Measurements from ENCODE around the gene ORAI2. TPM values are rescaled to one million over a fixed set of nuclear protein-coding genes. Genes with fewer than 3 reads are reported as not detected.

Gene ORAI2
- total and polyA plus RNA-seq, 10 of the 15 experiments (the other 5 are each of a cell fraction or from before 2014, with no cell fraction given), result 5.8 to 111 (median 46.9) TPM

DNA sequence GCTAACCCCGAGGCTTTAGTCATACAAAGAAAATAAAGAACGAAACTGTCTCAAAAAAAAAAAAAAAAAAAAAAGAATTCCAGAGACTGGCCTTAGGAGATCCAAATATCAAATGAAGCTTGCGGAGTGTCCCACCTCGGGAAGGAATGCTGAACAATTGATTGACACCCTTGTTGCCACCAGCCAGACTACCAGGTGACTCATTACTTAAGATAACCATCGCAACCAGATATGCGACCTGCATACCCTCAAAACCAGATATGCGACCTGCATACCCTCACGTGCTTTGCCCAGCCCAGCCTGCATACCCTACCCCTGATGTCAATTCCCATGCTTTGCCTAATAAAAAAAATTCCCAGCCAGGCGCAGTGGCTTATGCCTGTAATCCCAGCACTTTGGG, 39.9 kb upstream of the ORAI2 start:
- H3K4me3 ChIP-seq, result no peak overlapping the region
- no TSS peak for BruUV-seq (replicated peaks)
- H3K79me2 ChIP-seq (ENCODE audit: control insufficient read depth, insufficient read depth, low read length), result peaks cover 17% of the 10 kb centered on the region
- CTCF ChIA-PET, result interaction anchor here (1.2 to 13.5 kb wide), 3 partner anchors 17 to 112 kb away, joined by 3 to 205 read pairs (median 3); no protein-coding TSS in a partner anchor
- POLR2A ChIA-PET, result interaction anchor here (0.6 kb wide), 1 partner anchor 104 kb away, joined by 3 read pairs; no protein-coding TSS in a partner anchor
- no peaks in the 10 kb centered on the region for H4K20me1 ChIP-seq (ENCODE audit: control insufficient read depth, insufficient read depth)
- intact Hi-C loops (cut with micrococcal nuclease; ENCODE audit: unreplicated experiment), result loop anchor here (10.0 kb wide), 1 partner anchor 849 kb away; no protein-coding TSS in a partner anchor
- SMC1A ChIA-PET (ENCODE audit: uncharacterized antibody, unreplicated experiment), result interaction anchor here (1.2 to 9.2 kb wide), 4 partner anchors 97 to 113 kb away, joined by 3 to 122 read pairs (median 6); no protein-coding TSS in a partner anchor
- peaks cover 17% of the 10 kb centered on the region for H3K4me1 ChIP-seq (ENCODE audit: control insufficient read depth, insufficient read depth, low read length)
- RAD21 ChIA-PET (ENCODE audit: unreplicated experiment), result interaction anchor here (0.6 to 9.0 kb wide), 4 partner anchors 14 to 115 kb away, joined by 4 to 79 read pairs (median 14); no protein-coding TSS in a partner anchor
- H2AFZ ChIP-seq (ENCODE audit: control insufficient read depth, low read depth, low read length), result no peak overlapping the region
- TF ChIP-seq EGR1 (IDR thresholded peaks at IDR 0.05; ENCODE audit: borderline replicate concordance in 1 of 2, low read depth in 2 of 2, low read length in 2 of 2) (no peak), RBBP5 (conservative IDR thresholded peaks at IDR 0.05) (no peak), STAT1 (conservative IDR thresholded peaks at IDR 0.05) (no peak), SMC3 (IDR thresholded peaks at IDR 0.05; ENCODE audit: borderline replicate concordance, low read length) (no peak), KDM1A (IDR thresholded peaks at IDR 0.05; ENCODE audit: borderline replicate concordance) (no peak), SMARCA5 (IDR thresholded peaks at IDR 0.05) (no peak), SIX5 (IDR thresholded peaks at IDR 0.05; ENCODE audit: low read depth, low read length, severe bottlenecking) (no peak), RELA (IDR thresholded peaks at IDR 0.05; ENCODE audit: borderline replicate concordance, partially characterized antibody) (no peak), CREM (IDR thresholded peaks at IDR 0.05; ENCODE audit: low read depth) (no peak), NR2F1 (conservative IDR thresholded peaks at IDR 0.05) (no peak), ESRRA (IDR thresholded peaks at IDR 0.05; ENCODE audit: low read length) (no peak)
- TF ChIP-seq, protein P1, sequence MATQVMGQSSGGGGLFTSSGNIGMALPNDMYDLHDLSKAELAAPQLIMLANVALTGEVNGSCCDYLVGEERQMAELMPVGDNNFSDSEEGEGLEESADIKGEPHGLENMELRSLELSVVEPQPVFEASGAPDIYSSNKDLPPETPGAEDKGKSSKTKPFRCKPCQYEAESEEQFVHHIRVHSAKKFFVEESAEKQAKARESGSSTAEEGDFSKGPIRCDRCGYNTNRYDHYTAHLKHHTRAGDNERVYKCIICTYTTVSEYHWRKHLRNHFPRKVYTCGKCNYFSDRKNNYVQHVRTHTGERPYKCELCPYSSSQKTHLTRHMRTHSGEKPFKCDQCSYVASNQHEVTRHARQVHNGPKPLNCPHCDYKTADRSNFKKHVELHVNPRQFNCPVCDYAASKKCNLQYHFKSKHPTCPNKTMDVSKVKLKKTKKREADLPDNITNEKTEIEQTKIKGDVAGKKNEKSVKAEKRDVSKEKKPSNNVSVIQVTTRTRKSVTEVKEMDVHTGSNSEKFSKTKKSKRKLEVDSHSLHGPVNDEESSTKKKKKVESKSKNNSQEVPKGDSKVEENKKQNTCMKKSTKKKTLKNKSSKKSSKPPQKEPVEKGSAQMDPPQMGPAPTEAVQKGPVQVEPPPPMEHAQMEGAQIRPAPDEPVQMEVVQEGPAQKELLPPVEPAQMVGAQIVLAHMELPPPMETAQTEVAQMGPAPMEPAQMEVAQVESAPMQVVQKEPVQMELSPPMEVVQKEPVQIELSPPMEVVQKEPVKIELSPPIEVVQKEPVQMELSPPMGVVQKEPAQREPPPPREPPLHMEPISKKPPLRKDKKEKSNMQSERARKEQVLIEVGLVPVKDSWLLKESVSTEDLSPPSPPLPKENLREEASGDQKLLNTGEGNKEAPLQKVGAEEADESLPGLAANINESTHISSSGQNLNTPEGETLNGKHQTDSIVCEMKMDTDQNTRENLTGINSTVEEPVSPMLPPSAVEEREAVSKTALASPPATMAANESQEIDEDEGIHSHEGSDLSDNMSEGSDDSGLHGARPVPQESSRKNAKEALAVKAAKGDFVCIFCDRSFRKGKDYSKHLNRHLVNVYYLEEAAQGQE (IDR thresholded peaks at IDR 0.05; ENCODE audit: low read depth, low read length), result no peak
- TF ChIP-seq, protein P2, sequence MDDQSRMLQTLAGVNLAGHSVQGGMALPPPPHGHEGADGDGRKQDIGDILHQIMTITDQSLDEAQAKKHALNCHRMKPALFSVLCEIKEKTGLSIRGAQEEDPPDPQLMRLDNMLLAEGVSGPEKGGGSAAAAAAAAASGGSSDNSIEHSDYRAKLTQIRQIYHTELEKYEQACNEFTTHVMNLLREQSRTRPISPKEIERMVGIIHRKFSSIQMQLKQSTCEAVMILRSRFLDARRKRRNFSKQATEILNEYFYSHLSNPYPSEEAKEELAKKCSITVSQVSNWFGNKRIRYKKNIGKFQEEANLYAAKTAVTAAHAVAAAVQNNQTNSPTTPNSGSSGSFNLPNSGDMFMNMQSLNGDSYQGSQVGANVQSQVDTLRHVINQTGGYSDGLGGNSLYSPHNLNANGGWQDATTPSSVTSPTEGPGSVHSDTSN (IDR thresholded peaks at IDR 0.05; ENCODE audit: insufficient replicate concordance, low read depth, low read length), result no peak
- TF ChIP-seq, protein P3, sequence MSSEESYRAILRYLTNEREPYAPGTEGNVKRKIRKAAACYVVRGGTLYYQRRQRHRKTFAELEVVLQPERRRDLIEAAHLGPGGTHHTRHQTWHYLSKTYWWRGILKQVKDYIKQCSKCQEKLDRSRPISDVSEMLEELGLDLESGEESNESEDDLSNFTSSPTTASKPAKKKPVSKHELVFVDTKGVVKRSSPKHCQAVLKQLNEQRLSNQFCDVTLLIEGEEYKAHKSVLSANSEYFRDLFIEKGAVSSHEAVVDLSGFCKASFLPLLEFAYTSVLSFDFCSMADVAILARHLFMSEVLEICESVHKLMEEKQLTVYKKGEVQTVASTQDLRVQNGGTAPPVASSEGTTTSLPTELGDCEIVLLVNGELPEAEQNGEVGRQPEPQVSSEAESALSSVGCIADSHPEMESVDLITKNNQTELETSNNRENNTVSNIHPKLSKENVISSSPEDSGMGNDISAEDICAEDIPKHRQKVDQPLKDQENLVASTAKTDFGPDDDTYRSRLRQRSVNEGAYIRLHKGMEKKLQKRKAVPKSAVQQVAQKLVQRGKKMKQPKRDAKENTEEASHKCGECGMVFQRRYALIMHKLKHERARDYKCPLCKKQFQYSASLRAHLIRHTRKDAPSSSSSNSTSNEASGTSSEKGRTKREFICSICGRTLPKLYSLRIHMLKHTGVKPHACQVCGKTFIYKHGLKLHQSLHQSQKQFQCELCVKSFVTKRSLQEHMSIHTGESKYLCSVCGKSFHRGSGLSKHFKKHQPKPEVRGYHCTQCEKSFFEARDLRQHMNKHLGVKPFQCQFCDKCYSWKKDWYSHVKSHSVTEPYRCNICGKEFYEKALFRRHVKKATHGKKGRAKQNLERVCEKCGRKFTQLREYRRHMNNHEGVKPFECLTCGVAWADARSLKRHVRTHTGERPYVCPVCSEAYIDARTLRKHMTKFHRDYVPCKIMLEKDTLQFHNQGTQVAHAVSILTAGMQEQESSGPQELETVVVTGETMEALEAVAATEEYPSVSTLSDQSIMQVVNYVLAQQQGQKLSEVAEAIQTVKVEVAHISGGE (CRISPR knock-in tag; IDR thresholded peaks at IDR 0.05), result no peak
- in situ Hi-C loops (cut with MboI), result loop anchor here (5.0 kb wide), 2 partner anchors 111 to 851 kb away; no protein-coding TSS in a partner anchor
- H3K9ac ChIP-seq (ENCODE audit: control insufficient read depth, insufficient read depth, low read length), result no peak overlapping the region
- 94% methylated on average over 9 of the region's 9 CpGs for WGBS (ENCODE audit: insufficient coverage, insufficient replicate concordance, low lambda C conversion rate, missing lambda C conversion rate)
- H3K9me3 ChIP-seq (replicated peaks; ENCODE audit: control insufficient read depth, insufficient read depth, low read length), result no peaks in the 10 kb centered on the region
- no peak overlapping the region for H3K4me2 ChIP-seq (ENCODE audit: control insufficient read depth, insufficient read depth)
- DNase-seq (ENCODE audit: low read depth, low spot score), result no peak
- peaks cover 2 to 19% of the 10 kb centered on the region in 2 experiments for H3K36me3 ChIP-seq (ENCODE audit: control insufficient read depth in 2 of 2, insufficient read depth in 2 of 2, low read length in 1 of 2)
- no peak for FAIRE-seq
- ATAC-seq, result no peak
- no peak overlapping the region for H3K27ac ChIP-seq (ENCODE audit: control insufficient read depth, insufficient read depth)
- no peaks in the 10 kb centered on the region for H3K27me3 ChIP-seq (replicated peaks in 1 of 2; ENCODE audit: control insufficient read depth in 2 of 2, insufficient read depth in 2 of 2, low read length in 1 of 2)

All from GM12878 (cell line).